Spleen (tissue), 7 donors: ENCODE data around the gene MPHOSPH10.

Experiments used
- POLR2A ChIP-seq, 3 donors: fragments of 450-650 bp; IDR thresholded peaks; one replicate each; pipeline ENCODE4 v1.5.1; 2017; ENCODE audit warnings: antibody characterized with exemption in 3 of 3, mild to moderate bottlenecking in 1 of 3
- POLR2AphosphoS5 ChIP-seq, 3 donors: sonication (generic); formaldehyde crosslinking; IDR thresholded peaks; one replicate each; pipeline ENCODE4 v1.5.1; 2017; ENCODE audit warnings: antibody characterized with exemption in 3 of 3
- TF ChIP-seq, protein P1 (sequence below), 11 experiments: fragments of 200-600 bp in 7 of 11; fragments of 450-650 bp in 4 of 11; sonication (generic) in 4 of 11; IDR thresholded peaks in 8 of 11; conservative IDR thresholded peaks in 3 of 11; 1 replicate in 7 of 11; 2 replicates in 4 of 11; pipeline versions ENCODE4 v1.4.0 to v1.8.0; 2016 to 2021; ENCODE audit warnings: antibody characterized with exemption in 11 of 11, inconsistent platforms in 4 of 11, mild to moderate bottlenecking in 1 of 11
- donor health status: DM: no; HTN: no; CAD: no; lungs with moderate emphysema.
- donor health status: DM: no; HTN: no; CAD: no.
- donor health status: DM: no; HTN: no; CAD: no.

DNA sequence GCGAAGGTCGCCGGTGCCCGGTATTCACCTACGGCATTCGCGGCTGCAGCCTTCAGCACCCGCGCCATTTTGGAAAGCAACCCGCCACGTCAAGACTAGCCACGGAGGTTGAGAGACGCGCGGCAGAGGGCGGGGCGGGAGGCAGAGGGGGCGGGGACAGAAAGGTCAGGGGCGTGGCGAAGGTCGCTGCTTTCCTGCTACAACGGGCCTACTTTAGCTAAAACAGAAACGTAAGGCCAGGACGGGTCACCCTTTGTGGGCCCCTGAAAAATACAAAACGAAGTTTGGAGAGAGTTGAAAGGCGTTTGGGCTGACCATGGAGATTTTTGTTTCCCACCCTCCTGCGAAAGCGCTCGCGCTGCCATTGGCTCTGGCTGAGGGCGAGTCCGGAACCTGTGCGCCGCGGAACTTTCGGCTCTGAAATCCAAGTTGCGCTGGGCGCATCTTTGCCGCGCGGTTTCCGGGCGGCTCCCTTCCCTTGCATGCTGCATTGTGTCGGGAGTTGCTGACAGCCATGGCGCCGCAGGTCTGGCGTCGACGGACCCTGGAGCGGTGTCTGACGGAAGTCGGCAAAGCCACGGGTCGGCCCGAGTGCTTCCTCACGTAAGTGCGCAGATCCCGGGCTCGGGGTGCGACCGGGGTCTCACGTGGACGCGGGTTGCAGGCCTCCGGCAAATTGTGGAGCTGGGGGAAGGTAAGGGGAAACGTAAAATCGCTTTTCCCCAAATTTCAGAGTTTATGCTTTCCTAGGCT lies at the start of gene MPHOSPH10, which contains the start of gene MCEE:
- TF ChIP-seq, protein P1, sequence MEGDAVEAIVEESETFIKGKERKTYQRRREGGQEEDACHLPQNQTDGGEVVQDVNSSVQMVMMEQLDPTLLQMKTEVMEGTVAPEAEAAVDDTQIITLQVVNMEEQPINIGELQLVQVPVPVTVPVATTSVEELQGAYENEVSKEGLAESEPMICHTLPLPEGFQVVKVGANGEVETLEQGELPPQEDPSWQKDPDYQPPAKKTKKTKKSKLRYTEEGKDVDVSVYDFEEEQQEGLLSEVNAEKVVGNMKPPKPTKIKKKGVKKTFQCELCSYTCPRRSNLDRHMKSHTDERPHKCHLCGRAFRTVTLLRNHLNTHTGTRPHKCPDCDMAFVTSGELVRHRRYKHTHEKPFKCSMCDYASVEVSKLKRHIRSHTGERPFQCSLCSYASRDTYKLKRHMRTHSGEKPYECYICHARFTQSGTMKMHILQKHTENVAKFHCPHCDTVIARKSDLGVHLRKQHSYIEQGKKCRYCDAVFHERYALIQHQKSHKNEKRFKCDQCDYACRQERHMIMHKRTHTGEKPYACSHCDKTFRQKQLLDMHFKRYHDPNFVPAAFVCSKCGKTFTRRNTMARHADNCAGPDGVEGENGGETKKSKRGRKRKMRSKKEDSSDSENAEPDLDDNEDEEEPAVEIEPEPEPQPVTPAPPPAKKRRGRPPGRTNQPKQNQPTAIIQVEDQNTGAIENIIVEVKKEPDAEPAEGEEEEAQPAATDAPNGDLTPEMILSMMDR (IDR thresholded peaks at IDR 0.05 in 8 of 11, conservative IDR thresholded peaks at IDR 0.05 in 3 of 11): peak in 1 of 11 experiments; percentile 23
- TF ChIP-seq POLR2A (IDR thresholded peaks at IDR 0.05) (peak in 1 of 3 donors; percentile 2), POLR2AphosphoS5 (IDR thresholded peaks at IDR 0.05) (peak; percentile 76 to 89 (median 88))
